GM19328 (cell line): Measurements from ENCODE around the gene CDO1.

Experiments used
- ATAC-seq: cut with Tn5 transposase; IDR thresholded peaks from one replicate; pipeline ENCODE4 v1.9.1; 2021; ENCODE audit warnings: mild to moderate bottlenecking, moderate library complexity; ENCODE audit not compliant: unreplicated experiment

The CDO1 gene

DNA sequence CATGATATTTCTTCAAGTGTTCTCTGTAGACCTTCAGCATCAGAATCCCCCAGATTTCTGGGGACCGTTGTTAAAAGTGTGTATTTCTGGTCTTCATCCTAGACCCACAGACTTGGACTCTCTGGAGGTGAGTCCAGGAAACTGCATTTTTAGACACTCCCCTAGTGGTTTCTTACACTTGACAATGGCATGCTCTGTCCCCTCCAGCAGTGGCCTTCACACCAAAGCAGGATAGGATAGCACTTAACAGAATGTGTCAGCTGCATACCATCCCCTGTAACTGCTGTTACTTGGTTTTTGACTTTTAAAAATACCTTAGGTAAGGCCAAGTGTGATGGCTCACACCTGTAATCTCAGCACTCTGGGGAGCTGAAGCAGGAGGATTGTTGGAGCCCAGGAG is 20.8 kb downstream of the CDO1 start:
- ATAC-seq: no peak

DNA sequence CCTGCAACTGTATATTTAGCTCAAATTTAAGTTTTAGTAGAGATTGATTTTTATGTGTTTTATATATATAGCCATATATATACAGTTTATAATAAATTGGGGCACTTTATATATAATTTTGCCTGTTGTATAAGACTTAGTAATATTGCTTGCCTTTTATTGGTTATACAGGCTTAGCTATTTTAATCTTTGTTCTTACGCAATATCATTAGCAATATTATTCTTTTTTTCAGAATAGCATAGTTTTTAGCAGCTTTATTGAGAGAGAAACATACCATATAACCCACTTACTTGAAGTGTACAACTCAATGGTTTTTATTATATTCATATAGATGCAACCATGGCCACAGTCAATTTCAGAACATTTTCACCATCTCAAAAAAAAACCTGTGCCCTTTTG is 28.0 kb downstream of the CDO1 start:
- ATAC-seq: no peak

DNA sequence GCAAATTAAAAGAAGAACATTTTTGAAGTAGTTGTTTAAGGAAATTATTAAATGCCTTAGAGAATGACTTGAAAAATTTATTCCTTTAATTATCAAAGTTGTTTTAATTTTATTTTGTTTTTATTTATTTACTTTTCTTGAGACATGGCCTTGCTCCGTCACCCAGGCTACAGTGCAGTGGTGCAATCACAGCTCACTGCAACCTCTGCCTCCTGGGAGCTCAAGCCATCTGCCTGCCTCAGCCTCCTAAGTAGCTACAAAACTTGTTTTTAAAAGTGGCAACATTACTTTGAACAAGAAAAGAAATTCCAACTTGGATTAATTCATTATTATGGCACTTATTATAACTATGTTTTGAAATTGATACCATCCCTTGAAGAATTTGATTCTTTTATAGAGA is 29.0 kb downstream of the CDO1 start:
- no peak for ATAC-seq

DNA sequence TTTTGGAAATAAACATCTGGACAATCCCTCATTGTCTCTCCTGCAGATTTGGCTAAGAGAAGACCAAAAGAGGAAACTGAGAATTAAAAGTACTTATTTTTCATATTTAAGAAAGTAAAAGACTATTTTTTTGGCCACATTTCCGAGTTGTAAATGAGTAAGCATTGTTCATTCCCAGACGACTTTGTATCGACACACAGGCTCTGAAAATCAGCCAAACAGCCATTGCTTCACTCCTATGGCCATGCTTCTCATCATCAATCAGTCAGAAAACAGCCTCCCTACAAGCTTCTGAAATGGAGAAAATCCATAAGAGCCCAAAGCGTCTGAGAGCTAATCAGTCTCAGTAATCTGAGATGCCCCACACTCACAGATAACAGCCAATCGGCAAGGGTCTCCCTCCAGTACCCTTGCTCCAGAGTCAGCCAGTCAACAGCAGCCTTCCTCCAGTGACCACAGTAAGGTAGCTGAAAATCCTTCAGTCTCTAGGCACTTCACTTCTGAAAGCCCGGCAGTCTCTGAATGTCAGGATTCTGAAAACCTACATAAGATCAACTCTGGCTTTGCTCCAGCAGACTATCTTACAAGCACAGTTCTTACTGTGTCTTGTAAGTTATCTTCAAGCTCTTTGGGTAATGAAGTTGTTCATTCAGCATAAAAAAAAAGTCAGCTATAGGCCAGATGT is 30.9 kb downstream of the CDO1 start:
- no peak for ATAC-seq

DNA sequence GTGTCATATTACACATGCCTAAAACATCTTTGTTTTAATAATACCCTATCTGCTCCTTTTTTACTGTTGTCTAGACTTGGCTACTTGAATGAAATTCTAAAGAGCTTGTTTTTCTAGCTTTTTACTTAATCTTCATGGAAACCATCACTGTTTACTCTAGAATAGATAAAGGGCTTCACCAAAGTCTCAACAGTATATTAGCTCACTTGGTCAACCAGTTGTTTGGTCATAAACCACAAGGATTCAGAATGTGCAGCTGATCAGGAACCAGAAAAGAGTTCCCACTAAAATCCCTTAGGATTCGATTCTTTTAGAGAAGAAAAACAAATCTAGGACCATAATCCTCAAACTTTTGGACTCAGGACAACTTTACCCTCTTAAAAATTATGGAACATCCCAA is 38.0 kb downstream of the CDO1 start:
- no peak for ATAC-seq

DNA sequence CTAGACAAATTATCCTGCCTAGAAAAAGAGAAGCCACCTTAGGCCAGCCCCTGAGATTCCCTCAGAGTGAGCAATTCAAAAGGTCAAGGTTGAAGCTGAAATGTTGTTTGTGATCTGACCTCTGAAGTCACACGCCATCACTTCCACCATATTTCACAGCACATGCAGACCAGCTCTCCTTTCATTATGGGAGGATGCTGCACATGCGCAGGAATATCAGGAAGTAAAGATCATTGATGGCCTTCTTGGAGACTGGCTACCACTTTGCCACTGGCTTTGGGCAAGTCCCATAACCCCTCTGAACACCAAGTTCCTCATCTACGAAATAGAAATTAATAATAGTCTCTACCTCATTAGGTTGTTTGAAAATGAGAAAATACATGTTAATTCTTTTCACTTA is 39.5 kb downstream of the CDO1 start:
- no peak for ATAC-seq

DNA sequence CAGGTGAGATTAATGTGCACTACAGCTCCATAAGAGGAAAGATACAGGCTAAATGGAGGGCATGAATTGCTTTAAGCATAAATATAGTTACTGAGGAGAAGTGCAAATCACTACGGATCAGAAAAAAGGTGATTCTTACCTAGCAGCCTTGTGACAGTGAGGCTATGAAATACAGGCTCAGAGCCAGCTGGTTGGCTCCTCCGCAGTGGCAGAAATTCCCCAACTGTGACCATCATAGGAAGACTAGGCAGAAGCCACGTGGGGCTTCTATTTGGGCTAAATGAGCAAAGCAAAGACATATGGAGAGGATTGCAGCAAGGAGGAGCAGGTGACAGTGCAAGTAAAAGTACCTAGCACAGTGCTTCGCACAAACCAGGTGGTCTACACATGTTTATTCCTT is 40.5 kb downstream of the CDO1 start:
- no peak for ATAC-seq

DNA sequence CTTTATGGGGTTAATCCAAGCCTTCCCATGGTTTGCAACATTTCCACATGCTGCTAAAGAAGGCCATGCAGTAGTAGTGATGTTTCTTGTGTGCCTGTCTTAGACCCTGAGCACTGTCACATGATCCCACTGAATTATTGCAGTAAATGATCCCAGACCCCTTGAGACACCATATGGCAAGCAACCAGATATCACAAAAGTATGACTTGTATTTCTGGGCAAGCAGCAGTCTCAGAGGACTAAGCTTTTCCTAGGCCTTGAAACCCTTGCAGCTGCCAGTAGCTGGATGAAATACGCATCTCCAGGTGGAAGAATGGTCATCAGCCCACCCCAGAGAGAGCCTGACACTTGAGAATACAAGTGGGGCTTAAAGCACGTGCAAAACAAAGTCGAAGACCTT is 41.8 kb downstream of the CDO1 start:
- ATAC-seq: no peak

DNA sequence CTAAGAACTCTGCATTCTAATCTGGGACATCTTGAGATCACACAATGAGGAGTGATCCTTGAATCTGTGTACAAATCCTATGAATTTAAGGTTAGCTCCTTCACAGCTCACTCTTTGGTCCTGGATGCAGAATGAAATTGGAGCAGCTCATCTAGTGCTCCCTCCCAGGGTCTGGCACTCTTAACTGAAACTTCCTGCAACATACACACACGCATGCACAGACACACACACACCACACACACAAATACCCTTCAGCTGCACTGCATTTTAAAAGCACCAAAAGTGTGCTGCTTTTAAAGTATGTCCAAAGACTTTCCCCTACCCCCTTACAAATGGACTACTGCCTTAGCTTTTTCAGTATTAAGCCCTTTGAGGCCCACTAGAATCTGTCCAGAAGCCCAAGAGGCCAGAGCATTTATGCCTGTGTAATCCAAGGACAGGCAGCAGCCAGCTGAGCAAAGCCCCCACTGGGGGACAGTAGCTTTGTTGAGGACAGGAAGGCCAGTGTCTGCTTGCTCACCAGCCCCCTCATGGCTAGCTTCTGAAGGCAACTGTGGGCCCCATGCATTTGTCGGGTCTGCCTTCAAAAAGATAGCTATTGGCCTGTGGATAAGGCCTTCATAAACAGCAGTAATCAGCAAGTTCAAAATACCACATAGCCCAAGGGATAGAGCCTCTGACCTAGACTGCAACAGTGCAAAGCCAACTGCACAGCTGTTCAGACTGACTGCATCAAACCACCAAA is 43.6 kb downstream of the CDO1 start:
- ATAC-seq: no peak

DNA sequence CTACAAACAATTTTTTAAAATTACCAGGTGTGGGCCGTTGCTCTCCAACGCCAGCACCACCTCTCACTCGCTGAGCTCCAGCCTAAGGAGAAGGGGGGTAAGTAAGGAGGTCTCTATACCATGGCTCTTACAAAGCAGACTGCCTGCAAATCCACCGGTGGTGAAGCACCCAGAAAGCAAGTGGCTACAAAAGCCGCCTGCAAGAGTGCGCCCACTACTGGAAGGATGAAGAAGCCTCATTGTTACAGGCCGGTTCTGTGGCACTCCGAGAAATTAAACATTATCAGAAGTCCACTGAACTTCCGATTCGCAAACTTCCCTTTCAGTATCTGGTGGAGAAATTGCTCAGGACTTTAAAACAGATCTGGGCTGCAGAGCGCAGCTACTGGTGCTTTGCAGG is 46.0 kb downstream of the CDO1 start:
- no peak for ATAC-seq

DNA sequence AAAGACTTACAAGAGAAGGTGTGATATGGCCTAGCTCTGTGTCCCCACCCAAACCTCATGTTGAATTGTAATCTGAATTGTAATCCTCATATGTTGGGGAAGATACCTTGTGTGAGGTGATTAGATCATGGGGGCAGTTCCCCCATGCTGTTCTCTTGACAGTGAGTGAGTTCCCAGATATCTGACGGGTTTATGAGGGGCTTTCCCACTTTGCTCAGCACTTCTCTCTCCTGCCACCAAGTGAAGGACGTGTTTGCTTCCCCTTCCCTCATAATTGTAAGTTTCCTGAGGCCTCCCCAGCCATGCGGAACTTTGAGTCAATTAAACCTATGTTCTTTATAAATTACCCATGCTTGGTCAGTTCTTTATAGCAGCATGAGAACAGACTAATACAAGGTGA is 49.0 kb downstream of the CDO1 start:
- ATAC-seq: no peak

DNA sequence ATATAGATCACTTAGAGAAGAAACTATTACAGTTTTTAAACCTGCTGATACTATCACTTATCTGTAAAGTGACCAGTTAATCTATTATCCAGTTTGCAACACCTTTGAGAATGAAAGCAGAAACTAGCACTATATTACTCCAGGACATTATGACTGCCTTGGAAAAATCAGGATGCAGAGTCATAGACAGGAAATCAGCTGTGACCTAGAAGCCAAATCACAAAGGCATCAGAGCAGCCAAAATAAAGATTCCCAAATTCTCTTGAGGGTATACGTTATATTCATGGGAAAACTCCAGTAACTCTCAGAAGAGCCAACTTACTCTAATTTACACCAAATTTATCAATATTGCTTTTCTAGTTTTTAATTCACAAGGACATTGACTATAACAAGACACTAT is 49.9 kb downstream of the CDO1 start:
- no peak for ATAC-seq

DNA sequence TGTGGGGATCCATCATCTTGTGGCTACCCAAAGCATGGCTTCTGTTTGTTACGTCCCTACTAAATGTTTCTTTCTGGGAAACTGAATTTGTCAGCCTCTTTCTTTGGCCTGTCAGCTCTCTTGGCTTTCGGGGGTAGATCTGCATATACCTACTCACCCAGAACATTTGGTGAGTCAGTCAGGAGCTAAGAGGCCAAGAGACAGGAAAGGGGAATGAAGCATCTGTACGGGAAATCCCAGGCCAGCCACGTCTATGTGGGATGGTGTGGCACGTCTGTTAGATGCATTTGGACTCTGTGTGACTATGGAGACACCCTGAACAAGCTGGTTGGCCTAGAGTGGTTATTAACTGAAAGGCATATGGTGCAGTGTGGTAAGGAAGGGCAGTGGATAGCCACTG is 58.1 kb downstream of the CDO1 start:
- ATAC-seq: no peak

DNA sequence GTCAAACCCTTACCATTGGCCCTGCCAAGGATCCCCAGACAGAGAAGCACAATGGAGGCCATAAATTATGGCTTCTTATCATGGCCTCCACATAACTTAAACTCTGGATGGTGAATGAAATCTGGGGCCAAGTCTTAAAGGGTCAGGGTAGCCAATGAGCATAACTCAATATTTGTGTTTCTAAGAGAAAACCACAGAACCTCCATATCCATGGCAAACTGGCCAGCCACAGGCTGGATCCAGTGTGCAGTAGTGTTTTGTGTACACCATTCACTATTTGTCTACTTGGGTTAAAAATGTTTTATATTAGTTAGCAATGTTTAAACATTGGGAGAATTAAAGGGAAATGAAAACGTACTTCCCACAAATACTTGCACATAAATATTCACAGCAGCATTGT is 60.8 kb downstream of the CDO1 start:
- no peak for ATAC-seq
